HUES48 (cell line): Measurements from ENCODE around the gene PRKRA.
"Not testable (repeated sequence)": the region's sequence is repeated elsewhere in the genome, so short reads cannot be mapped to it uniquely, and the experiment has no call there.

Source experiments
- H3K27ac ChIP-seq: one replicate; pipeline ENCODE4 v1.7.0; 2013; ENCODE audit warnings: low read depth, low read length, inconsistent platforms
- H3K27me3 ChIP-seq: 2 replicates; pipeline ENCODE4 v1.6.1; 2013; ENCODE audit warnings: mild to moderate bottlenecking, low read length; ENCODE audit not compliant: control insufficient read depth, insufficient read depth
- H3K36me3 ChIP-seq: 2 replicates; pipeline ENCODE4 v1.6.1; 2013; ENCODE audit warnings: low read length; ENCODE audit not compliant: control insufficient read depth, insufficient read depth
- H3K4me1 ChIP-seq: 2 replicates; pipeline ENCODE4 v1.6.1; 2013; ENCODE audit warnings: mild to moderate bottlenecking, low read length; ENCODE audit not compliant: control insufficient read depth, insufficient read depth
- H3K4me3 ChIP-seq: 2 replicates; pipeline ENCODE4 v1.5.1; 2013; ENCODE audit warnings: mild to moderate bottlenecking, low read depth, low read length
- H3K9ac ChIP-seq: 2 replicates; pipeline ENCODE4 v1.6.1; 2013; ENCODE audit warnings: mild to moderate bottlenecking, low read depth, low read length, moderate library complexity
- H3K9me3 ChIP-seq: 2 replicates; pipeline ENCODE4 v1.6.1; 2013; ENCODE audit warnings: low read length; ENCODE audit not compliant: control insufficient read depth, insufficient read depth

PRKRA gene

DNA sequence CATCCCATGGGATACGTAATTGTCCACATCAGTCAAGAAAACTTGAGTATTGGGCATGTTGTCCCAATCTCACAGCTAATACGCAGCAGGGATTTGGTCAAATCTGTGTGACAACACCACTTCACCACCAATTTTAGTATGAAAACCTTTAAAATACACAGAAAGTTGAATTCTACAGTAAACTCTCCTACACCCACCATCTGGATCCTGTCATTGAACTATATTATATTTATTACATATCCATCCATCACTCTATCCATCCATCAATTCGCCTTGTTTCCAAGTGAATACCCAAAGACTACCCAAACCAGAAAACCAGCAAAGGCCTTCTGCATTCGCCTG, 28.3 kb upstream of the PRKRA start:
- H3K9me3 ChIP-seq, result no peaks in the 10 kb centered on the region
- peaks cover 9% of the 10 kb centered on the region; the same call in 1 of the 2 replicates for H3K27me3 ChIP-seq
- H3K4me1 ChIP-seq, result peaks cover 17% of the 10 kb centered on the region
- peak overlapping the region; percentile 78; the same call in 1 of the 2 replicates for H3K4me3 ChIP-seq
- H3K36me3 ChIP-seq, result no peaks in the 10 kb centered on the region
- no peak overlapping the region for H3K9ac ChIP-seq
- no peak overlapping the region for H3K27ac ChIP-seq

DNA sequence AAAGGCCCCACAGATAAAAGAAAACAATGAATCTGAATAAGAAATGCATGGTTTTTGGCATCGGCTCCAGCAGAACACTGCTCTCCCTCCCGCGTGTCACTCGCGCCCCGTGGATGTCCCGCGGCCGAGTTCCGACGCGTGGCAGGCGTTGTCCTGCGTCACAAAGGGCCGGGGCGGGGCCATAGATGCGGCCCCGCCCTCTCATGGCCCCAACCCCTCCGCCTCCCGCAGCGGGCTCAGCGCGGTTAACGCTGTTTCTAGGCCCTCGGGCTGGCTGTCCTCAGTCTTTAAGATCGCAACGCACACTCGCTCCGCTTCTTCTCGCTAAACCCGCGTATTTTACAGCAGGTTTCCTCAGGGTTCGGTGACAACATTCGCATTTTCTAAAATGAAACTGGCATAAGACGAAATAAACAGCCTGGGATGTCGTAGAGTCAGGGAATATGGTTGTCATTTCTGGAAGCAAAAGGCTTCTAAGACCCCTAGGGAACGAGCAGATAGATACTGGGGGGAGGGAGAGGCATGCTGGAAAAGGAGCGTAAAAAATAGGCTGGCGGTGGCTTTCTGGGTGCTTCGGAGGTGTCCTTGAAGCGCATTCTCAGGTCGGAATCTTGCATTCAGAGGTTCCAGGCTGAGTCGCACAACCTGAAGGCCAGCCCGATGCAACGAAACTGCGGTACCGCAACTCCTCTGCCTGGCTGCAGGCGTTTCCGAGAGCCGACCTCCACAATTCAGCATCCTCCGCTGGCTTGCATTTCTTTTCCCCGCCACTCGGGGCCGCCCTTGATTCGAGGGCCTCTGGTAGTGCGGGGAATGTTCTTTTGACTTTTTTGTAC, 27.7 kb upstream of the PRKRA start, which contains the start of gene FKBP7:
TSS of gene FKBP7 (minus strand) at position 162 of the 836 bp plus-strand sequence. CDS start at position 61, 101 bp downstream.
- H3K9me3 ChIP-seq, result no peaks in the 10 kb centered on the region
- H3K36me3 ChIP-seq, result no peaks in the 10 kb centered on the region
- peaks cover 17% of the 10 kb centered on the region for H3K4me1 ChIP-seq
- H3K4me3 ChIP-seq, result peak within 1 kb of the TSS; percentile 78
- H3K9ac ChIP-seq, result peak within 1 kb of the TSS; percentile 78
- peak within 1 kb of the TSS; percentile 34 for H3K27ac ChIP-seq
- H3K27me3 ChIP-seq, result peaks cover 9% of the 10 kb centered on the region; the same call in 1 of the 2 replicates

DNA sequence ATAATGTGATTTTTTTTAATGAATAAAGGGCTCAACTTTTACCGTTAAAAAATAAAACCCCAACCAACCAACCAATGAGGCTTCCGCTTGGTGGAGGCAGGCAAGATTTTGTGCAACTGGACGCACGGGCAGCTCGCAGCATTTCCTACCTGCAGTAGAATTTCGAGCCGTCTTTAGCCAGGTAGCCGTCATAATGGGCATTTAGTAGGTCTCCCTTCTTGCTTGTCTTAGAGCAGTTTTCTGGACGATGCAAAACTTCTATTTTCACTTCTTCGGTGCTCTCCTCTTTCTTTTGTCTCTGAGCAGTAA, 27.1 kb upstream of the PRKRA start:
- Histone ChIP-seq H3K9me3 (no peaks in the 10 kb centered on the region), H3K27ac (peak overlapping the region; percentile 34), H3K4me3 (peak overlapping the region; percentile 78), H3K27me3 (peaks cover 9% of the 10 kb centered on the region; the same call in 1 of the 2 replicates), H3K36me3 (no peaks in the 10 kb centered on the region), H3K4me1 (peaks cover 17% of the 10 kb centered on the region), H3K9ac (peak overlapping the region; percentile 78)

- Histone ChIP-seq H3K27me3 (peaks cover 9% of the 10 kb centered on the region; the same call in 1 of the 2 replicates), H3K9ac (no peak overlapping the region), H3K27ac (no peak overlapping the region)
Measured at GRCh38 chr2:178477443-178478129, 26.6 kb upstream of the PRKRA start.

GRCh38 chr2:178476477-178476876, 25.5 kb upstream of the PRKRA start:
- no peaks in the 10 kb centered on the region for H3K9me3 ChIP-seq
- H3K27me3 ChIP-seq, result peaks cover 8% of the 10 kb centered on the region; the same call in 1 of the 2 replicates
- H3K9ac ChIP-seq, result no peak overlapping the region
- H3K27ac ChIP-seq, result no peak overlapping the region
- peaks cover 5% of the 10 kb centered on the region for H3K4me1 ChIP-seq
- H3K4me3 ChIP-seq, result no peak overlapping the region
- no peaks in the 10 kb centered on the region for H3K36me3 ChIP-seq

More at GRCh38 chr2:178477443-178478129, 26.6 kb upstream of the PRKRA start:
- Histone ChIP-seq H3K4me1 (peaks cover 16% of the 10 kb centered on the region), H3K36me3 (no peaks in the 10 kb centered on the region), H3K4me3 (peak overlapping the region; percentile 78), H3K9me3 (no peaks in the 10 kb centered on the region)

- Histone ChIP-seq H3K9ac (no peak overlapping the region), H3K27me3 (peaks cover 5% of the 10 kb centered on the region; the same call in 1 of the 2 replicates), H3K4me1 (no peaks in the 10 kb centered on the region), H3K27ac (no peak overlapping the region), H3K4me3 (no peak overlapping the region), H3K9me3 (no peaks in the 10 kb centered on the region), H3K36me3 (no peaks in the 10 kb centered on the region)
Measured at GRCh38 chr2:178474560-178474959, 23.6 kb upstream of the PRKRA start.

- Histone ChIP-seq H3K27me3 (no peaks in the 10 kb centered on the region), H3K36me3 (no peaks in the 10 kb centered on the region), H3K4me1 (no peaks in the 10 kb centered on the region), H3K9me3 (no peaks in the 10 kb centered on the region), H3K27ac (no peak overlapping the region), H3K4me3 (no peak overlapping the region), H3K9ac (no peak overlapping the region)
Measured at GRCh38 chr2:178473931-178474330, 23.0 kb upstream of the PRKRA start.

- Histone ChIP-seq H3K9ac (no peak overlapping the region), H3K36me3 (no peaks in the 10 kb centered on the region), H3K9me3 (no peaks in the 10 kb centered on the region), H3K4me3 (no peak overlapping the region), H3K4me1 (no peaks in the 10 kb centered on the region), H3K27me3 (no peaks in the 10 kb centered on the region), H3K27ac (no peak overlapping the region)
Measured at GRCh38 chr2:178473373-178473772, 22.4 kb upstream of the PRKRA start.

DNA sequence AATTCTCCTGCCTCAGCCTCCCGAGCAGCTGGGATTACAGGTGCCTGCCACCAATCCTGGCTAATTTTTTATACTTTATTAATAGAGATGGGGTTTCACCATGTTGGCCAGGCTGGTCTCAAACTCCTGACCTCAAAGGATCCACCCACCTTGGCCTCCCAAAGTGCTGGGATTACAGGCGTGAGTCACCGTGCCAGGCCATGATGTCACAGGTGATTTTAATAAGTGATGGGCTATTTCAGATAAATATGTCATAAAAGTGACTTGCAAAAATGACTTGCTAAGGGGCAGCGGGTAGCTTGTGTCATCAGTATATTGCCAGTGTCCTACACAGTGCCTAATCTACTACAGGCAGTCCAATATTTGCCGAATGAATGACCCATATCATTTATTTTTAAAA, 20.3 kb upstream of the PRKRA start:
- not testable (repeated sequence) for H3K27me3 ChIP-seq, H3K4me3 ChIP-seq, H3K9me3 ChIP-seq, H3K36me3 ChIP-seq, H3K27ac ChIP-seq, H3K4me1 ChIP-seq, H3K9ac ChIP-seq

GRCh38 chr2:178469219-178469849, 18.4 kb upstream of the PRKRA start:
- H3K27ac ChIP-seq, result no peak overlapping the region
- H3K9me3 ChIP-seq, result no peaks in the 10 kb centered on the region

More at GRCh38 chr2:178469219-178469849, 18.4 kb upstream of the PRKRA start:
- Histone ChIP-seq H3K27me3 (no peaks in the 10 kb centered on the region), H3K36me3 (no peaks in the 10 kb centered on the region), H3K4me3 (no peak overlapping the region), H3K9ac (no peak overlapping the region), H3K4me1 (no peaks in the 10 kb centered on the region)
